Osteoblast (primary cell): ENCODE results near the gene BICD1. TPM values are rescaled to one million over a fixed set of nuclear protein-coding genes. Genes with fewer than 3 reads are reported as not detected.
A peak's percentile ranks its signal among the peaks of the same experiment; 100 is the strongest.

Source experiments
- DNase-seq: peaks from one replicate; pipeline ENCODE4 v3.0.0; 2011; ENCODE audit warnings: low spot score, mixed read lengths; ENCODE audit not compliant: insufficient read length; ENCODE audit errors: missing footprints
- H2AFZ ChIP-seq: 2 replicates; pipeline ENCODE4 v1.6.0; 2011; ENCODE audit warnings: mild to moderate bottlenecking, low read length
- H3K27ac ChIP-seq: 2 replicates; pipeline ENCODE4 v1.5.1; 2011; ENCODE audit warnings: mild to moderate bottlenecking, low read depth, low read length, moderate library complexity
- H3K27me3 ChIP-seq: 2 replicates; pipeline ENCODE4 v1.6.0; 2012; ENCODE audit warnings: mild to moderate bottlenecking, control low read depth, inconsistent platforms, low read length, moderate library complexity; ENCODE audit not compliant: insufficient read depth
- H3K36me3 ChIP-seq: 2 replicates; pipeline ENCODE4 v1.5.1; 2011; ENCODE audit warnings: mild to moderate bottlenecking, low read length, control low read depth, moderate library complexity; ENCODE audit not compliant: insufficient read depth
- H3K4me1 ChIP-seq: 2 replicates; pipeline ENCODE4 v1.5.1; 2011; ENCODE audit warnings: mild to moderate bottlenecking, low read length, control low read depth, moderate library complexity; ENCODE audit not compliant: insufficient read depth
- H3K4me2 ChIP-seq: 2 replicates; pipeline ENCODE4 v1.6.0; 2011; ENCODE audit warnings: mild to moderate bottlenecking, low read length; ENCODE audit not compliant: insufficient read depth
- H3K4me3 ChIP-seq: fragments of 200-600 bp; sonication (generic); 3 replicates; pipeline ENCODE4 v1.5.1; 2012; ENCODE audit warnings: mild to moderate bottlenecking, low read length, inconsistent platforms; ENCODE audit not compliant: insufficient read depth
- H3K79me2 ChIP-seq: 2 replicates; pipeline ENCODE4 v1.6.0; 2012; ENCODE audit warnings: mild to moderate bottlenecking, low read length, control low read depth, inconsistent platforms; ENCODE audit not compliant: insufficient read depth
- H3K9me3 ChIP-seq: 2 replicates; pipeline ENCODE4 v1.5.1; 2011; ENCODE audit warnings: low read depth, low read length, control low read depth
- H4K20me1 ChIP-seq: 2 replicates; pipeline ENCODE4 v1.6.0; 2012; ENCODE audit warnings: mild to moderate bottlenecking, low read length, control low read depth; ENCODE audit not compliant: insufficient read depth
- CTCF ChIP-seq: IDR thresholded peaks from 2 replicates; pipeline ENCODE4 v1.5.1; 2011; ENCODE audit warnings: mild to moderate bottlenecking, low read depth, low read length, moderate library complexity; ENCODE audit errors: extremely low read depth
- total RNA-seq: library from RNA; depleted of rRNA; stranded (reverse); fragments of >200 nt; gene quantifications from 2 replicates; pipeline ENCODE4 v1.2.3, GENCODE V29; 2012

BICD1 gene
- total RNA-seq, 1 donor, result 21.0 TPM

- Histone ChIP-seq H3K36me3 (no peaks in the 10 kb centered on the region), H4K20me1 (peaks cover 20% of the 10 kb centered on the region), H3K27ac (no peak overlapping the region), H3K27me3 (no peaks in the 10 kb centered on the region), H3K4me1 (peaks cover 15% of the 10 kb centered on the region), H3K9me3 (no peaks in the 10 kb centered on the region), H2AFZ (no peak overlapping the region), H3K4me2 (no peak overlapping the region), H3K4me3 (no peak overlapping the region), H3K79me2 (peaks cover 85% of the 10 kb centered on the region)
- no peak for DNase-seq
- TF ChIP-seq CTCF, result no peak
Measured at GRCh38 chr12:32136404-32136803, 29.8 kb downstream of the BICD1 start.

- TF ChIP-seq CTCF, result no peak
- Histone ChIP-seq H3K4me3 (peak overlapping the region; percentile 51), H3K36me3 (no peaks in the 10 kb centered on the region), H3K27me3 (no peaks in the 10 kb centered on the region), H3K9me3 (no peaks in the 10 kb centered on the region), H3K4me2 (peak overlapping the region; percentile 38), H4K20me1 (peaks cover 24% of the 10 kb centered on the region), H3K27ac (peak overlapping the region; percentile 6), H2AFZ (no peak overlapping the region), H3K4me1 (peaks cover 10% of the 10 kb centered on the region), H3K79me2 (peaks cover 89% of the 10 kb centered on the region)
- no peak for DNase-seq
Measured at GRCh38 chr12:32139064-32139421, 32.4 kb downstream of the BICD1 start.

- H3K9me3 ChIP-seq, result no peaks in the 10 kb centered on the region
- peaks cover 2% of the 10 kb centered on the region for H3K4me1 ChIP-seq
- no peaks in the 10 kb centered on the region for H3K36me3 ChIP-seq
- H2AFZ ChIP-seq, result no peak overlapping the region
- DNase-seq, result no peak
- H3K79me2 ChIP-seq, result peaks cover 93% of the 10 kb centered on the region
- H3K4me2 ChIP-seq, result no peak overlapping the region
- H3K4me3 ChIP-seq, result no peak overlapping the region
- no peaks in the 10 kb centered on the region for H3K27me3 ChIP-seq
- peaks cover 26% of the 10 kb centered on the region for H4K20me1 ChIP-seq
- H3K27ac ChIP-seq, result no peak overlapping the region
- no peak for TF ChIP-seq CTCF
Measured at GRCh38 chr12:32140877-32141276, 34.2 kb downstream of the BICD1 start.

- peaks cover 13% of the 10 kb centered on the region for H4K20me1 ChIP-seq
- no peak for TF ChIP-seq CTCF
- H2AFZ ChIP-seq, result no peak overlapping the region
Measured at GRCh38 chr12:32145096-32145495, 38.4 kb downstream of the BICD1 start.

More at GRCh38 chr12:32145096-32145495, 38.4 kb downstream of the BICD1 start:
- Histone ChIP-seq H3K36me3 (no peaks in the 10 kb centered on the region), H3K79me2 (peaks cover 93% of the 10 kb centered on the region), H3K27ac (no peak overlapping the region), H3K27me3 (no peaks in the 10 kb centered on the region), H3K4me2 (no peak overlapping the region), H3K4me1 (peaks cover 3% of the 10 kb centered on the region), H3K9me3 (no peaks in the 10 kb centered on the region), H3K4me3 (no peak overlapping the region)
- no peak for DNase-seq
